CD4-positive, alpha-beta T cell (primary cell): ENCODE results near the gene COPE. TPM values are rescaled to one million over a fixed set of nuclear protein-coding genes. Genes with fewer than 3 reads are reported as not detected.

ENCODE experiments used
- ATAC-seq: fragments of 200-7000 bp; cut with Tn5 transposase; one replicate; pipeline ENCODE4 v1.10.0; 2022; ENCODE audit warnings: mild to moderate bottlenecking; ENCODE audit not compliant: poor library complexity
- CTCF ChIA-PET: fragments of 350-600 bp; sonication (Branson Sonifier 250); formaldehyde crosslinking; loops from one replicate; lab custom pipeline; 2021; ENCODE audit warnings: antibody characterized with exemption, inconsistent platforms; lab: Charles Lee
- POLR2A ChIA-PET: fragments of 350-600 bp; sonication (Branson Sonifier 250); formaldehyde crosslinking; loops from one replicate; lab custom pipeline; 2021; ENCODE audit warnings: antibody characterized with exemption, inconsistent platforms; lab: Charles Lee
- DNase-seq, 14 experiments: peaks; one replicate each; pipeline ENCODE4 v3.0.0-alpha.2; 2013 to 2020; ENCODE audit warnings: mixed read lengths in 2 of 14
- H3K27ac ChIP-seq, 2 donors: one replicate each; pipeline versions ENCODE4 v1.5.1 to v1.7.0; 2013; ENCODE audit warnings: low read length in 2 of 2, low read depth in 1 of 2, mild to moderate bottlenecking in 1 of 2
- H3K27me3 ChIP-seq, 2 experiments: 1 replicate in 1 of 2; 2 replicates in 1 of 2; pipeline versions ENCODE4 v1.6.1 to v1.7.0; 2013; ENCODE audit warnings: low read length in 2 of 2, control low read depth in 1 of 2, mild to moderate bottlenecking in 1 of 2, moderate library complexity in 1 of 2; ENCODE audit not compliant: insufficient read depth in 2 of 2, control insufficient read depth in 1 of 2
- H3K36me3 ChIP-seq: one replicate; pipeline ENCODE4 v1.6.1; 2013; ENCODE audit warnings: low read length, control low read depth; ENCODE audit not compliant: insufficient read depth
- H3K4me1 ChIP-seq: one replicate; pipeline ENCODE4 v1.6.1; 2013; ENCODE audit warnings: low read length, control low read depth; ENCODE audit not compliant: insufficient read depth
- H3K4me3 ChIP-seq: one replicate; pipeline ENCODE4 v1.5.1; 2013; ENCODE audit warnings: mild to moderate bottlenecking, low read length, moderate library complexity
- H3K9me3 ChIP-seq, 2 experiments: 1 replicate in 1 of 2; 2 replicates in 1 of 2; pipeline versions ENCODE4 v1.6.1 to v1.7.0; 2013; ENCODE audit warnings: low read length in 2 of 2, mild to moderate bottlenecking in 2 of 2, control low read depth in 1 of 2, moderate library complexity in 1 of 2; ENCODE audit not compliant: control insufficient read depth in 1 of 2, insufficient read depth in 1 of 2
- H3K27ac Mint-ChIP-seq: one replicate; pipeline ENCODE4 v1.8.0; 2020; ENCODE audit warnings: mixed read lengths
- H3K27me3 Mint-ChIP-seq: one replicate; pipeline ENCODE4 v1.8.0; 2021; ENCODE audit warnings: mixed read lengths
- H3K36me3 Mint-ChIP-seq: one replicate; pipeline ENCODE4 v1.8.0; 2021; ENCODE audit warnings: low read depth, mixed read lengths
- H3K4me1 Mint-ChIP-seq: one replicate; pipeline ENCODE4 v1.8.0; 2021; ENCODE audit warnings: low read depth, mixed read lengths
- H3K4me3 Mint-ChIP-seq: one replicate; pipeline ENCODE4 v1.8.0; 2020; ENCODE audit warnings: mild to moderate bottlenecking, mixed read lengths
- H3K9me3 Mint-ChIP-seq: one replicate; pipeline ENCODE4 v1.8.0; 2020; ENCODE audit warnings: mixed read lengths
- intact Hi-C, 2 experiments: fragments of 100-400 bp; cut with DNase I in 1 of 2; cut with micrococcal nuclease in 1 of 2; formaldehyde crosslinking; loops; one replicate each; pipeline versions ENCODE4 v1.15.1 to v1.9.0; 2023 to 2025; cut with DNase I, micrococcal nuclease
- total RNA-seq, 174 experiments: library from RNA in 2 of 174; stranded (reverse) in 2 of 174; gene quantifications; one replicate each; pipeline ENCODE4 v1.2.3 and lab custom pipeline; 2021 to 2026
- TF ChIP-seq, protein P1 (sequence below): fragments of 200-600 bp; IDR thresholded peaks from one replicate; pipeline ENCODE4 v1.8.0; 2022; ENCODE audit warnings: antibody characterized with exemption, mild to moderate bottlenecking

The COPE gene
- total RNA-seq, 2 experiments from 2014 or later = 135 to 143 TPM

DNA sequence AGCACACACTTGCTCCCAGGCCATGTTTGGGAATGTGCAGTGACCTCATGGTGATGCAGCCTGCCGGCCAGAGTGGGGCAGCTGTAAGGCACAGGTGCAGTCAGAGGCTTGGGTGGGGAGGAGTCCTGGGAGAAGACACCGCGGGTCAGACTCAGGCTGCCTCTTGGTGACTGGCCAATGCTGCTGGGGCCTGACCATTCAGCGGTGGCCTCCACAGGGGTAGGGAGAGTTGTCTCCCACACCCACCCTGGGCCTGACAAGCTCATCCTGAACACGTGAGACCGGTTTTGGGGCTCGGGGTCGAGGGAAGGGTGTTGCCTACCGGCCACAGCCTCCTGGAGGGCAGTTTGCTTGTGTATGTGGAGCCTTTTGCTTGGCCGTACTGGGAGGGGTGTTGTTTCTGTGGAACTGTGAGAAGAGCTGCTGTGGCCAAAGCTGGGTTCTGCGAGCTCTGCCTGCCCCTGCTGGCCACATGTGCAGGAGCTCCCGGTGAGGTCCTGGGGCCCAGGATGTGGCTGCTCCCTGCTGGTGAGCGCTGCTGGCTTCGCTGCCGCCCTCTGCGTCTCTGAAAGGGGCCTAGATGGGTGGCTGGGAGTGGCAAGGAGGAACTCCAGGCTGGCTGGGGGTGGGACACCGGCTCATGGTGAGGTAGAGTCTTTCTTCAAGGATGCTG is 65.3 kb downstream of the COPE start:
- H3K4me1 ChIP-seq = peaks cover 12% of the 10 kb centered on the region
- no peaks in the 10 kb centered on the region for H3K9me3 ChIP-seq
- intact Hi-C loops = no loop called here
- Mint-ChIP-seq H3K4me3 (no peak overlapping the region), H3K4me1 (peaks cover 4% of the 10 kb centered on the region), H3K9me3 (no peaks in the 10 kb centered on the region), H3K27ac (no peak overlapping the region), H3K27me3 (no peaks in the 10 kb centered on the region), H3K36me3 (peaks cover 99% of the 10 kb centered on the region)
- TF ChIP-seq, protein P1, sequence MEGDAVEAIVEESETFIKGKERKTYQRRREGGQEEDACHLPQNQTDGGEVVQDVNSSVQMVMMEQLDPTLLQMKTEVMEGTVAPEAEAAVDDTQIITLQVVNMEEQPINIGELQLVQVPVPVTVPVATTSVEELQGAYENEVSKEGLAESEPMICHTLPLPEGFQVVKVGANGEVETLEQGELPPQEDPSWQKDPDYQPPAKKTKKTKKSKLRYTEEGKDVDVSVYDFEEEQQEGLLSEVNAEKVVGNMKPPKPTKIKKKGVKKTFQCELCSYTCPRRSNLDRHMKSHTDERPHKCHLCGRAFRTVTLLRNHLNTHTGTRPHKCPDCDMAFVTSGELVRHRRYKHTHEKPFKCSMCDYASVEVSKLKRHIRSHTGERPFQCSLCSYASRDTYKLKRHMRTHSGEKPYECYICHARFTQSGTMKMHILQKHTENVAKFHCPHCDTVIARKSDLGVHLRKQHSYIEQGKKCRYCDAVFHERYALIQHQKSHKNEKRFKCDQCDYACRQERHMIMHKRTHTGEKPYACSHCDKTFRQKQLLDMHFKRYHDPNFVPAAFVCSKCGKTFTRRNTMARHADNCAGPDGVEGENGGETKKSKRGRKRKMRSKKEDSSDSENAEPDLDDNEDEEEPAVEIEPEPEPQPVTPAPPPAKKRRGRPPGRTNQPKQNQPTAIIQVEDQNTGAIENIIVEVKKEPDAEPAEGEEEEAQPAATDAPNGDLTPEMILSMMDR = no peak
- DNase-seq (no peak), ATAC-seq (no peak)
- ChIA-PET CTCF (no interaction called here), POLR2A (no interaction called here)
- peaks cover 98% of the 10 kb centered on the region for H3K36me3 ChIP-seq
- no peaks in the 10 kb centered on the region for H3K27me3 ChIP-seq
- no peak overlapping the region for H3K4me3 ChIP-seq
- no peak overlapping the region for H3K27ac ChIP-seq

DNA sequence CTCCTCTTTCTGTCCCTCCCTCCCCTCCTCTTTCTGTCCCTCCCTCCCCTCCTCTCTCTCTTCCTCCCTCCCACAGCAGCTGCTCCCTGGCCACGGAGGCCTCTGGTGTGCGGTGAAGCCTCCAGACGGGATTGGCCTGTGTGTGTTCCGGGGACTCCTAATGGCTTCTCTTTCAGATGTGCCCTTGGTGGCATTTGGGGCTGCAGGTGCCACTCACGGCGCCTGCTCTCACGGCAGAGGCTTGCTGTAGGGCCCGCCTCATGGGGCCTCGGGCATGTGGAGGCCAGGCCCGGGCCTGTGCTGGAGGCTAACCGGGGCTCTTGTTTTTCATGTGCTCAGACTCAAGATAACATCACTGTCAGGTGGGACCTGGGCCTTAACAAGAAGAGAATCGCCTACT is 66.5 kb downstream of the COPE start:
- peaks cover 20% of the 10 kb centered on the region for H3K4me1 ChIP-seq
- no peak overlapping the region for H3K4me3 ChIP-seq
- no peak overlapping the region for H3K27ac ChIP-seq
- no peak for DNase-seq
- no peak overlapping the region for H3K4me3 Mint-ChIP-seq
- peaks cover 98% of the 10 kb centered on the region for H3K36me3 ChIP-seq
- H3K36me3 Mint-ChIP-seq = peaks cover 100% of the 10 kb centered on the region
- ChIA-PET CTCF (no interaction called here), POLR2A (no interaction called here)
- no peaks in the 10 kb centered on the region for H3K9me3 ChIP-seq
- TF ChIP-seq, protein P1 = no peak
- no peaks in the 10 kb centered on the region for H3K9me3 Mint-ChIP-seq
- intact Hi-C loops = no loop called here
- no peak for ATAC-seq
- H3K27ac Mint-ChIP-seq = no peak overlapping the region
- H3K4me1 Mint-ChIP-seq = peaks cover 11% of the 10 kb centered on the region
- H3K27me3 Mint-ChIP-seq = no peaks in the 10 kb centered on the region
- H3K27me3 ChIP-seq = no peaks in the 10 kb centered on the region

DNA sequence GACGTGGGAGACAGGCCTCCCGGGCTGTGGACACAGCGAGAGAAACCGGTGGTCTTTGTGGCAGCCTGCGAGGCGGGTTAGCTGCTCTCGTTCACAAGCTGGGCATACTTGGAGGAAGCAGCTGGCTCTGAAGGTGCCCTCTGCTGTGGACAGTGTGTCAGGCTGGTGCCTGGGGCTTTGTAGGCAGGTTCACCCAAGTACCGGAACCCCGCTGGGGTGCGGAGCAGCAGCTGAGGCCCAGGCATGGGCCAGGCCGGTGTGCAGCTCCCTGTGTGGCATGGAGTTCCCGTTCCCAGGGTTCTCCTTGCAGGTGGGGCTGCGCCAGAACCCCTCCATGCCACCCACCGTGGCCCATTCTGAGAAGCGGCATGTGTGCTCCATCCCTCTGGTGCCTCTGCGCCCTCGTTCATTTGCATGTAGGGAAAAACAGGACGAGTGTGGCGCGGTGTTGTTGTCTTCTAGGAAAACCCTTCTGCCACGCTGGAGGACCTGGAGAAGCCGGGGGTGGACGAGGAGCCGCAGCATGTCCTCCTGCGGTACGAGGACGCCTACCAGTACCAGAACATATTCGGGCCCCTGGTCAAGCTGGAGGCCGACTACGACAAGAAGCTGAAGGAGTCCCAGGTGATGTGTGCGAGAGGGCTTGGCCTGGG is 67.4 kb downstream of the COPE start:
- CTCF ChIA-PET = no interaction called here
- H3K4me1 Mint-ChIP-seq = peaks cover 20% of the 10 kb centered on the region
- no peaks in the 10 kb centered on the region for H3K9me3 Mint-ChIP-seq
- intact Hi-C loops = no loop called here
- Histone ChIP-seq H3K4me1 (peaks cover 27% of the 10 kb centered on the region), H3K4me3 (no peak overlapping the region), H3K27me3 (no peaks in the 10 kb centered on the region), H3K36me3 (peaks cover 91% of the 10 kb centered on the region), H3K9me3 (no peaks in the 10 kb centered on the region), H3K27ac (no peak overlapping the region)
- peaks cover 99% of the 10 kb centered on the region for H3K36me3 Mint-ChIP-seq
- no peak overlapping the region for H3K27ac Mint-ChIP-seq
- ATAC-seq (no peak), DNase-seq (peak in 1 of 14 experiments; percentile 15)
- no peak overlapping the region for H3K4me3 Mint-ChIP-seq
- no peaks in the 10 kb centered on the region for H3K27me3 Mint-ChIP-seq
- TF ChIP-seq, protein P1 = no peak
- POLR2A ChIA-PET = no interaction called here
